HG02840 (cell line): ENCODE measurements around the gene TPRG1L.

Source experiments
- ATAC-seq: cut with Tn5 transposase; IDR thresholded peaks from one replicate; pipeline ENCODE4 v1.9.1; 2021; ENCODE audit warnings: mild to moderate bottlenecking, moderate library complexity, moderate number of reproducible peaks; ENCODE audit not compliant: unreplicated experiment, low FRiP score

TPRG1L gene

GRCh38 chr1:3593334-3593733, 31.5 kb upstream of the TPRG1L start:
- ATAC-seq = no peak

GRCh38 chr1:3593745-3594144, 31.1 kb upstream of the TPRG1L start:
- no peak for ATAC-seq

GRCh38 chr1:3594706-3595377, 30.0 kb upstream of the TPRG1L start:
- ATAC-seq = no peak

- ATAC-seq = no peak
Observed at GRCh38 chr1:3595949-3596348, 28.9 kb upstream of the TPRG1L start.

- ATAC-seq = no peak
Observed at GRCh38 chr1:3596663-3597598, 27.9 kb upstream of the TPRG1L start.

GRCh38 chr1:3597599-3597964, 27.2 kb upstream of the TPRG1L start:
- ATAC-seq = no peak

- ATAC-seq = no peak
Observed at GRCh38 chr1:3598051-3598491, 26.7 kb upstream of the TPRG1L start.

- ATAC-seq = no peak
Observed at GRCh38 chr1:3598522-3599285, 26.1 kb upstream of the TPRG1L start.

GRCh38 chr1:3599286-3599811, 25.5 kb upstream of the TPRG1L start:
- ATAC-seq = no peak

- no peak for ATAC-seq
Observed at GRCh38 chr1:3599816-3600215, 25.0 kb upstream of the TPRG1L start.

- no peak for ATAC-seq
Observed at GRCh38 chr1:3600354-3600753, 24.5 kb upstream of the TPRG1L start.

- ATAC-seq = no peak
Observed at GRCh38 chr1:3601743-3602142, 23.1 kb upstream of the TPRG1L start.

GRCh38 chr1:3602375-3602774, 22.4 kb upstream of the TPRG1L start:
- no peak for ATAC-seq

- ATAC-seq = no peak
Observed at GRCh38 chr1:3603156-3603555, 21.7 kb upstream of the TPRG1L start.

- ATAC-seq = no peak
Observed at GRCh38 chr1:3603571-3604467, 21.0 kb upstream of the TPRG1L start.

GRCh38 chr1:3604468-3604974, 20.3 kb upstream of the TPRG1L start:
- ATAC-seq = no peak

GRCh38 chr1:3604997-3605823, 19.6 kb upstream of the TPRG1L start:
- no peak for ATAC-seq

GRCh38 chr1:3606779-3607702, 17.8 kb upstream of the TPRG1L start:
- ATAC-seq = no peak
